Esophagus muscularis mucosa (tissue), 4 donors: ENCODE results near the gene TMEM243.

Experiments
- EP300 ChIP-seq: sonication (generic); formaldehyde crosslinking; IDR thresholded peaks from one replicate; pipeline ENCODE4 v1.6.1; 2017; ENCODE audit warnings: antibody characterized with exemption
- POLR2AphosphoS5 ChIP-seq, 2 donors: sonication (generic); formaldehyde crosslinking; IDR thresholded peaks; one replicate each; pipeline ENCODE4 v1.6.1; 2017; ENCODE audit warnings: antibody characterized with exemption in 2 of 2
- TF ChIP-seq, protein P1 (sequence below), 3 experiments: fragments of 200-600 bp in 2 of 3; fragments of 450-650 bp in 1 of 3; sonication (generic) in 2 of 3; IDR thresholded peaks; one replicate each; pipeline ENCODE4 v1.5.1; 2017 to 2019; ENCODE audit warnings: antibody characterized with exemption in 3 of 3, mild to moderate bottlenecking in 2 of 3, moderate library complexity in 1 of 3

- TF ChIP-seq, protein P1, sequence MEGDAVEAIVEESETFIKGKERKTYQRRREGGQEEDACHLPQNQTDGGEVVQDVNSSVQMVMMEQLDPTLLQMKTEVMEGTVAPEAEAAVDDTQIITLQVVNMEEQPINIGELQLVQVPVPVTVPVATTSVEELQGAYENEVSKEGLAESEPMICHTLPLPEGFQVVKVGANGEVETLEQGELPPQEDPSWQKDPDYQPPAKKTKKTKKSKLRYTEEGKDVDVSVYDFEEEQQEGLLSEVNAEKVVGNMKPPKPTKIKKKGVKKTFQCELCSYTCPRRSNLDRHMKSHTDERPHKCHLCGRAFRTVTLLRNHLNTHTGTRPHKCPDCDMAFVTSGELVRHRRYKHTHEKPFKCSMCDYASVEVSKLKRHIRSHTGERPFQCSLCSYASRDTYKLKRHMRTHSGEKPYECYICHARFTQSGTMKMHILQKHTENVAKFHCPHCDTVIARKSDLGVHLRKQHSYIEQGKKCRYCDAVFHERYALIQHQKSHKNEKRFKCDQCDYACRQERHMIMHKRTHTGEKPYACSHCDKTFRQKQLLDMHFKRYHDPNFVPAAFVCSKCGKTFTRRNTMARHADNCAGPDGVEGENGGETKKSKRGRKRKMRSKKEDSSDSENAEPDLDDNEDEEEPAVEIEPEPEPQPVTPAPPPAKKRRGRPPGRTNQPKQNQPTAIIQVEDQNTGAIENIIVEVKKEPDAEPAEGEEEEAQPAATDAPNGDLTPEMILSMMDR (IDR thresholded peaks at IDR 0.05): no peak
- TF ChIP-seq EP300 (no peak), POLR2AphosphoS5 (IDR thresholded peaks at IDR 0.05) (no peak)
Measured at GRCh38 chr7:87192784-87193487, 26.6 kb downstream of the TMEM243 start.
